Muscle of back (tissue), 11 donors: ENCODE data around the gene ACOXL. TPM values are rescaled to one million over a fixed set of nuclear protein-coding genes. Genes with fewer than 3 reads are reported as not detected.

ENCODE experiments used
- DNase-seq, 3 donors: peaks; one replicate each; pipeline versions ENCODE4 v3.0.0 to v3.0.0-alpha.2; 2013
- polyA plus RNA-seq, 10 donors: library from polyadenylated mRNA; unstranded; fragments of 120-200 nt; gene quantifications; one replicate each; pipeline ENCODE4 v1.2.1, GENCODE V29; 2013; ENCODE audit not compliant: insufficient read length in 10 of 10

The ACOXL gene
- polyA plus RNA-seq, 10 donors, result 0.09 to 0.53 (median 0.18) TPM

GRCh38 chr2:110752871-110753270 lies 20.5 kb downstream of the ACOXL start:
- no peak for DNase-seq

- no peak for DNase-seq
These were observed 23.2 kb downstream of the ACOXL start for GRCh38 chr2:110755491-110756078.

- no peak for DNase-seq
These were observed 27.0 kb downstream of the ACOXL start for GRCh38 chr2:110759411-110759810.

- no peak for DNase-seq
These were observed 32.6 kb downstream of the ACOXL start for GRCh38 chr2:110764931-110765330.

GRCh38 chr2:110766291-110766690 lies 33.9 kb downstream of the ACOXL start:
- DNase-seq, result no peak

GRCh38 chr2:110768591-110768990 lies 36.2 kb downstream of the ACOXL start:
- DNase-seq, result no peak

- DNase-seq, result peak; percentile 61 to 92 (median 73)
These were observed 38.1 kb downstream of the ACOXL start for GRCh38 chr2:110770404-110770958.

- DNase-seq, result peak; percentile 85 to 96 (median 90)
These were observed 38.6 kb downstream of the ACOXL start for GRCh38 chr2:110770959-110771431.

- DNase-seq, result no peak
These were observed 39.4 kb downstream of the ACOXL start for GRCh38 chr2:110771547-110772382.

GRCh38 chr2:110772383-110772755 lies 40.0 kb downstream of the ACOXL start:
- no peak for DNase-seq

GRCh38 chr2:110773401-110773921 lies 41.1 kb downstream of the ACOXL start:
- DNase-seq, result peak; percentile 54 to 76 (median 73)

GRCh38 chr2:110774701-110775100 lies 42.3 kb downstream of the ACOXL start:
- DNase-seq, result peak in 1 of 3 donors; percentile 58

GRCh38 chr2:110777531-110778311 lies 45.3 kb downstream of the ACOXL start:
- peak in 1 of 3 donors; percentile 36 for DNase-seq

- DNase-seq, result no peak
These were observed 48.1 kb downstream of the ACOXL start for GRCh38 chr2:110780461-110780860.

- DNase-seq, result peak in 2 of 3 donors; percentile 58 to 70
These were observed 51.0 kb downstream of the ACOXL start for GRCh38 chr2:110783196-110783873.

- no peak for DNase-seq
These were observed 51.8 kb downstream of the ACOXL start for GRCh38 chr2:110784047-110784631.

GRCh38 chr2:110785439-110785838 lies 53.1 kb downstream of the ACOXL start:
- no peak for DNase-seq

- no peak for DNase-seq
These were observed 56.6 kb downstream of the ACOXL start for GRCh38 chr2:110788976-110789375.

- no peak for DNase-seq
These were observed 57.3 kb downstream of the ACOXL start for GRCh38 chr2:110789706-110790105.

GRCh38 chr2:110790907-110791306 lies 58.5 kb downstream of the ACOXL start:
- DNase-seq, result no peak

- DNase-seq, result peak in 1 of 3 donors; percentile 21
These were observed 59.1 kb downstream of the ACOXL start for GRCh38 chr2:110791435-110791834.
